Ishikawa (cell line): ENCODE results near the gene MYL7.

Experiments
- CEBPB ChIP-seq: IDR thresholded peaks from 2 replicates; pipeline ENCODE4 v1.6.1; 2012
- CREB1 ChIP-seq: IDR thresholded peaks from 2 replicates; pipeline ENCODE4 v1.6.1; 2012; ENCODE audit warnings: low read depth
- EGR1 ChIP-seq: IDR thresholded peaks from 2 replicates; pipeline ENCODE4 v1.6.1; 2012
- EP300 ChIP-seq: IDR thresholded peaks from 2 replicates; pipeline ENCODE4 v1.6.1; 2012; ENCODE audit warnings: borderline replicate concordance
- FOXM1 ChIP-seq: IDR thresholded peaks from 2 replicates; pipeline ENCODE4 v1.6.1; 2012; ENCODE audit warnings: low read depth, borderline replicate concordance
- NFIC ChIP-seq: IDR thresholded peaks from 2 replicates; pipeline ENCODE4 v1.6.1; 2012
- RAD21 ChIP-seq: IDR thresholded peaks from 2 replicates; pipeline ENCODE4 v1.6.1; 2012; ENCODE audit warnings: low read depth
- REST ChIP-seq: IDR thresholded peaks from 2 replicates; pipeline ENCODE4 v1.6.1; 2012; ENCODE audit warnings: low read depth, mild to moderate bottlenecking
- TAF1 ChIP-seq: IDR thresholded peaks from 2 replicates; pipeline ENCODE4 v1.6.1; 2012; ENCODE audit warnings: low read depth, mild to moderate bottlenecking
- TCF12 ChIP-seq: IDR thresholded peaks from 2 replicates; pipeline ENCODE4 v1.6.1; 2012; ENCODE audit warnings: low read depth
- TEAD4 ChIP-seq: IDR thresholded peaks from 2 replicates; pipeline ENCODE4 v1.6.1; 2012
- USF1 ChIP-seq: IDR thresholded peaks from 2 replicates; pipeline ENCODE4 v1.6.1; 2012
- YY1 ChIP-seq: IDR thresholded peaks from 2 replicates; pipeline ENCODE4 v1.6.1; 2012; ENCODE audit warnings: low read depth
- ZBTB7A ChIP-seq: IDR thresholded peaks from 2 replicates; pipeline ENCODE4 v1.6.1; 2012; ENCODE audit warnings: low read depth
- TF ChIP-seq, protein P1 (sequence below): IDR thresholded peaks from 2 replicates; pipeline ENCODE4 v1.6.1; 2012

The MYL7 gene

GRCh38 chr7:44128721-44129582, 12.2 kb downstream of the MYL7 start:
- TF ChIP-seq EP300 (no peak), CEBPB (no peak), TEAD4 (no peak), CREB1 (no peak), USF1 (no peak), TAF1 (no peak), REST (no peak), EGR1 (no peak), ZBTB7A (no peak), TCF12 (no peak), YY1 (no peak), RAD21 (no peak), FOXM1 (no peak), NFIC (no peak)
- TF ChIP-seq, protein P1, sequence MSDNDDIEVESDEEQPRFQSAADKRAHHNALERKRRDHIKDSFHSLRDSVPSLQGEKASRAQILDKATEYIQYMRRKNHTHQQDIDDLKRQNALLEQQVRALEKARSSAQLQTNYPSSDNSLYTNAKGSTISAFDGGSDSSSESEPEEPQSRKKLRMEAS, result no peak

DNA sequence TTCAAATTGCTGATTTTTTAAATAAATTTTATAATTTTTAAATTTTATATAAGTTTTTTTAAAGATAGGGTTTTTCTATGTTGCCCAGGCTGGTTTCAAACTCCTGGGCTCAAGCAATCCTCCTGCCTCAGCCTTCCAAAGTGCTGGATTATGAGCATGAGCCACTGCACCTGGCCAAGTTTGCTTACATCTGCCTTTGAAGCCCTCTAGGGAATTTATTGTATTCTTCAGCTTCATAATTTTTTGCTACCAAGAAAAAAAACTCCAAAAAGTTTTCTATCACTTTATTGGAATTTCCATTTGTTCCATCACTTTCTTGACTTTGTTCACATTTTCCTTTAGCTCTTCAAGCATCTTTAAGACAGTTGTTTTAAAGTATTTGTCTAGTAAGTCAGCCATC, 14.0 kb downstream of the MYL7 start:
- no peak for TF ChIP-seq EP300
- no peak for TF ChIP-seq ZBTB7A
- TF ChIP-seq, protein P1, result no peak
- no peak for TF ChIP-seq YY1
- TF ChIP-seq RAD21, result no peak
- TF ChIP-seq TCF12, result no peak
- no peak for TF ChIP-seq REST

- TF ChIP-seq TAF1 (no peak), EGR1 (no peak), RAD21 (no peak), CREB1 (no peak), TCF12 (no peak), YY1 (no peak), TEAD4 (no peak), FOXM1 (no peak)
- TF ChIP-seq, protein P1, result no peak
These were observed 16.3 kb downstream of the MYL7 start for GRCh38 chr7:44124822-44125202.

DNA sequence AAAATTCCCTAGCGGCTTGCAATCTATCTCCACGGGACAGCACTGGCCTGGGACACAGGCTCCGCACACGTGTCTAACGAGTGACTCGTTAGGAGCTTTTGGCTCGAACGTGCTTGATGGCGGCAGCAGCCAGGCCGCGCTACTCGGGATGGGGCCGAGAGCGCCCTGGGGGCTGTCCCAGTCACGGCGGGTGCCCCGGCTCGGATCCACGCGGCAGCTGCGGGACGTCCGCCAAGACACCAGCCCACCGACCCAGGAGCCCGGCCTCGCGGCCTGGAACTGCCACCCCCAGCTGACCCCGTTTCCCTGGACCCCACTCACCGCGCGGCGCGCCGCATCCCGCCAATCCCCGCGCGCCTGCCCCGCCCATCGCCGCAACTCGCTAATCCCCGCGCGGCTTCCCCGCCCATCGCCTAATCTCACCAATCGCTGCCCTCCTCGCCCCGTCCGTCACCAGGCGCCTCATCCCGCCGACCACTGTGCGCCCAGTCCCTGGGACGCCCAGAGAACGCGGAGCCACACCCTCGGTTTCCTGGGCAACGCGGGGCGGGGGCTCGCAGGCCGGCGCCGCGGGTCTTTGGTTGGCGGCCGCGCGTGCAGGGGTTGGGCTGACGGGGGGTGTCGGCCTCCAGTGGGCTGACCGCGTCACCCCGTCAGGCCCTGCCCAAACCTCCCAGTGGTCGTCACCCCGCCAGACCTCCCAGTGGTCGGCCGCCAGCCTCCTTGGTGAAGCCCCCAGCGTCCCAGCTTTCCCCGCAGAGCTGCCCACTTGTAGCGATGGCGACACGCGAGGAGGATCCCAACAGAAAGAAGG, 17.7 kb downstream of the MYL7 start, which contains the start of gene POLD2:
Gene POLD2 (minus strand): TSS at position 359 of the 814 bp plus-strand sequence. CDS start 1,495 bp downstream, outside the sequence.
- no peak for TF ChIP-seq EGR1
- TF ChIP-seq CREB1, result peak; percentile 70
- TF ChIP-seq TAF1, result peak; percentile 72
- TF ChIP-seq EP300, result 0 out of 2 replicates have a peak, but pooled peaks have one; percentile 22
- peak; percentile 83 for TF ChIP-seq ZBTB7A
- peak; percentile 75 for TF ChIP-seq YY1
- TF ChIP-seq REST, result no peak
- TF ChIP-seq, protein P1, result peak; percentile 95
